Amniotic stem cell (primary cell): ENCODE measurements around the gene SLIT3.
A peak's percentile ranks its signal among the peaks of the same experiment; 100 is the strongest.

Experiments used
- DNase-seq: peaks from one replicate; lab custom pipeline; 2025; lab: John Stamatoyannopoulos, UW

The SLIT3 gene

DNA sequence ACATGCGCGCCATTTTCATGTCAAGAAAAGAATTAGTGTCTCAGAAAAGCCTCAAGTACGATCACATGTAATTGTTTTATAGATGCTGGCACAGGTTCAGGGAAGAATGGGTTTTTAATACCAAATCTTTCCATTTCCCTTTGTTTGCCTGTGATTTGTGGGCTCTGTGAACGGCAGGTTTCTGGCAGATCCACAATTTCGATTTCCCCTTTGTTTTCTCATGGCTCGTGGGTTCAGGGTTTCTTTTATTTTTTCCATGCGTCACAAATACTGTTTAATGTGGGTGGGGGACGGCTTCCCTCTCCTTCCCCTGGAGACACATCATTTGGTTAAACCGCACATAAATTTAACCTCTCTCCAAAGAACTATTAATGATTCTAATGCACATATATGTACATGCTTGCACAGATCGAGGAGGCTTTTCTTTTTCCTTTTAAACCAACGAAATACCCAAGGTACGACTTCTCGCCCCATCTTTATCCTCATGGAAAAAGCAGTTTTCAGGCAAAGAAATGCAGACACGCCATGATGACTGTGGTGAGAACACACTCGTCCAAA, 195.9 kb downstream of the SLIT3 start:
- no peak for DNase-seq

DNA sequence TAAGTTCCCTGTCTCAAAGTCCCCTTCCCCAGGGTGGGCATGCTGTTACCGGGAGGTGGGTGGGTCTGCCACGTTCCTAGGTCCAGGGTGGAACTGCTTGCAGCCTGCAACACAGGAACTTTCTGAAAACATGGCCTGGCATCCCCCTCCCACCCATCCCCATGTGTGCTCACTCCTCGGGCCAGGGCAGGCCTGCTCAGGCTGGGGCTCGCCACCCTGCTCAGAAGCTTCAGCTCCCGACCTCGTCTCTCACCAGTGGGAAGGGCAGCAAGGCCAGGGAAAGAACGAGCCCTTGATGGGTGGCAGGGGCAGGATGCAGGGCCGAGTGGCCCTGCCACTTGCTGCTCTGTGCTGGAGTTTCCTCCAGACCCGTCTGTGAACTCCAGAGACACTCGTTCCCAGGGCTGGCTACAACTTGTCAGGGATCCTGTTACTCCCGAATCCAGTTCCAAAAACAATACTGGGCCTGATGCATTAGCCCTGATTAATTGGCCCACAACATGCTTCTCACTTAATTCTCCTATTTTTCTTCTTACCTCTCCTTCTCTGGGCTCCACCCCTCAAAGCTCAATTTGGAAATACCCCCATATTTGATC, 197.3 kb downstream of the SLIT3 start:
- no peak for DNase-seq

DNA sequence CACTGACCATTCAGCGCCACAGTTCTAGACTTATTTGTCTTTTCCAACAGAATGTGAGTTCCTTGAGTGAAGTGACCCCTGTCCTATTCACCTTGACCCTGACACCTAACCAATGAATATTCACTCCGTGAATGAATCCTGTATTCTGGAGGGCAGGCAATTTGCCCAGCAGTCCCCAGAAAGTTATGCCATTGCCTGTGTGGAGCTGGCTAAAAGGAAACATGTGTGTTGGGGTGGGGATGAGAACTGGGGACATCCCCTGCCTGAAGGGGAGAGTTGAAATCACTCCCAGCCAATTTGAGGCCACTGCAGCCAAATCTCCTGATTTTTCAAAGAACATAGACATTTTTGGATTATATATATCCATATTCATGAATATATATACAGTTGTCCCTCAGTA, 199.0 kb downstream of the SLIT3 start:
- no peak for DNase-seq

DNA sequence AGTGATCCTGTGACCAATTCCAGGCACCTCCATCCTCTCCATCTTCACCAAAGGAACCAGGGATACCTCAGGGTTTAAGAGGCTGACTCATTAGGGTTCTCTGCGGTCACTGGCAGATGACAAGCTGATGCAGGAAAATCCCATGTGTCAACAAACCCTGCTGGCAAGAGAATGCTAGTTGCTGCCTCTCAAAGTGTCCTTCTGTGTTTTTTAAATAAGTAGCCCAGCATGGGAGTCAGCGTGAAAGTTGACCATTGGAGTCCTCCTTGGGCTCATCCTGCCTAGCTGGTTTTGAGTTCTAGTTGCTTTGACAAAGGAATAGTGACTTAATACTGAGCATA, 200.2 kb downstream of the SLIT3 start:
- no peak for DNase-seq

DNA sequence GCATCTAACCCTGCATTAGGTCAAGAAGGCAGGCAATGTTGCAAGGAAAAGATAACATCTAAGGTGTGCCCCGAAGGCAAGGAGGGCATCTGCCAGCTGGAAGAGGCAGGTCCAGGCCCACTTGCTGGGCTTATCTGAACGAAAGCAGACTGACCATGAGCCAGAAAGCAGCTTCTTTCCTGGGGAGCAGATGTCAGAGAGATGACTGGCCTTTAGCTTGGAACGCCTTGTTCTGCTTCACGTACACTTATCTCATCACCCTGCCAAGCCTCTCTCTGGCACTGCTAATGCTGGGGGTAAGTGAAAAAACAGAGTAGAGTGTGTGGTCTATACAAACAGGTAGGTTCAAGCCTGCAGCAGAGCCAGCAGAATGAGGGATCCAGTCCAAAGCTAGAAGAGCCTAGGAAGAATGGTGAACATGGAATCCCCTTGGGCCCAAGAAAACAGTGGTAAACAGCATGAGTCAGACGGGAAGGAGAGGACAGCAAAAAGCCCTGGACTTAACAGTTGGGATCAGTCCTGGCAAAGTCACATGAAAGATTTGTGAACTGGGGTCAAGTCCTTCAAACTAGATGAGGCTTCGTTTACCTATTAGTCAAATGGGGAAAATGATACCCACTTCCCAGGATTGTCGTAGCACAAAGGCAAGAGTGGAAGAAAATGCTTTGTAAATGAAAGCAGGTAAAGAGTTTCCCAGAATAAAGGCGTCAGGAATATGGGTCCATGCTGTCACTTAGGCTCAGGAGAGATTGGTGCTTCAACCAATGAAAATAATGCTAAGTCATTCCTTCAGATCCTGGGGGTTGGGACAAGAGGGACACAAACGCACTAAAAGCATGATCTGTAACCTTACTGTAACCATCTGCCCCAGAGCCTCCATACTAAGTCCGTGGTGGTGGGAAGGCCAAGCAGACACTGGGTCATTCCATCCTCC, 200.9 kb downstream of the SLIT3 start:
- no peak for DNase-seq

DNA sequence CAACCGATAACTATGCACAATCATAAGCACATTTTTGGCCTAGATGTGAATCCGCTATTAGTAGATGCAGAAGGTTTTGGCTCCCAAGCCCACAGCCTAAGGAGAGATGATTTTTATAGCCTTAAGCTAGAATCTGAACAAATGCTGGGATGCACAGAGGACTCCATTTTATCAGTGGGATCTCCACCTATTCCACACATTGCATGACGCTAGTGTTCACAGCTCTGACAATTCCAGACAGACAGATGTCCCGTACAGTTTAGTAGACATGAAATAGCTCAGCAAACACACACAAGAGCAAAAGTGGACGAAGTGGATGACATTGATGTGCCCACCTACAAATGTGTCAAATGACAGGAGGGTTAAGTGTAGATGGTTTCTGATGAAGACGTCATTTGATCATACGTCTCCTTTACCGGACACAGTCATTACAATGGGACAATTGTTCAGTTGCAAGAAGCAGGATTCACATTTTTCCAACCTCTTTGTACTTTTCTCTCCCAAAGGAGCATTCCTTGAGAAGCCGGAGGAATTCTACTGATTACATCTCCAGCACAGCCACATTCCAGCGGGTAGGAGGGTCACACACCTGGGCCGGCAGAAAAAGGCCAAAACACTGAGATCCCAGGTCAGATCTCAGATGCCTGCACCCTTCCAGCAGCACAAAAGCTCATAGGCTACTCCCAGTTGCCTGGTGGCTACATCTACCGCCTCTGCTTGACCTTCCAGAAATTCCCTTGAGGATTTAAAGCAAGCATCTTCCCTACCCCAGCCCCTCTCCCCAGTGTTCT, 202.4 kb downstream of the SLIT3 start:
- no peak for DNase-seq

DNA sequence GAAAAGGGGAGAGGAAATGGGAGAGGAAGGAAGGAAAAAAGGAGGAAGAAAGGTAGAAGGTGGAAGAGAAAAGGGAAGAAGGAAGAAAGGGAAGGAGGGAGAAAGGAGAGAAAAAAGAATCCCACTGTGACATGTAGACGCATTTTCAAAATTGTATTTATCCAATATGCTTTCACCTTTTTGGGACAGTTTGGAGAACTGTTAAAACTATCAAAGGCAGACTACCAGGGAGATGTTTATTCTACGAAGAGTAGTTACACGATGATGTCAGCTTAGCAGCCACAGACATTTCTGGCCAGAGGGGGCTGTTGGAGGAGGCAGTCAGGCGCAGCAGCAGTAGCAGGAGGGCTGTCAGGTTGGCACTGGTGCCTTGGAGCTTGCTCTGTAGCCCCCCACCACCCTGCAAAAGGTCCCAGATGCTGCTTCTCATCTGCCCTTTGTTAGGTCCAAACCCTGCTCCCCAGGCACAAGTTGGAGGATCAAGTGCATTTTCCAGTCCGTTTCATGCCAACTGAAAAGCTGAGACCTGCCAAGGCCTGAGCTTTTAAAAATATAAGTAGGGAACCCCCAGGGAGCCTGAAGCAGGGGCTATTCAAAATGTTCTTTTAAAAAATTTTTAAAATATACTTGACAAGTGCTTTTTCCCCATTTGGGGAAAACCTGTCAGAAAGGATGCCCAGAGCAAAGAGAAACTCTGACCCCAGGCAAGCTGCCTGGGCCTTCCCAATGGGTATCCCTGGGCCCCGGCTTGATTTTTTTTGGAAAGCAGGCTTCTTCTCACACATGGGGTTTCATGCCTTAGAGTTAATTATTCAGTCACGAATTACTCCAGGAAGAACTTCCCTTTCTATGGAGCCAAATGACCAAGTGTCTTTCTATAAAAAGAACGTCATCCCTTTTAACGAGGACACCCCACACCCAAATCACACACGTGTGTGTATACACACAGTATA, 203.3 kb downstream of the SLIT3 start:
- DNase-seq = no peak

DNA sequence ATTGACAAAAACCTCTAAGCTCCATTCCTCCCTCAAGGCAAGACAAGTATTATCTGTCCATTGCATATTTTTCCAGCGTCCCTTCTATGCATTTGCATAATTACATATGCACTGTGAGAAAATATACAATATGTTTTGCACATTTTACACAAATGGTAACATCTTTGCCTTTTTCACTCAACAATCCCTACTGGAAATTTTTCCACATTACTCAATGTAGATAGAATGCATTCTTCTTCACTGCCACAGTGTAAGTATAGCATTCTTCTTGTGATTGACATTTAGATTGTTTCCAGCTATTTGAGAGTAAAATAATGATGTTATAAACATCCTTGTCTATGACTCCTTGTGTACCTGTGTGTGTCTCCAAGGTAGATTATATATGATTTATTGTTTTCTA, 205.0 kb downstream of the SLIT3 start:
- peak; percentile 13 for DNase-seq

DNA sequence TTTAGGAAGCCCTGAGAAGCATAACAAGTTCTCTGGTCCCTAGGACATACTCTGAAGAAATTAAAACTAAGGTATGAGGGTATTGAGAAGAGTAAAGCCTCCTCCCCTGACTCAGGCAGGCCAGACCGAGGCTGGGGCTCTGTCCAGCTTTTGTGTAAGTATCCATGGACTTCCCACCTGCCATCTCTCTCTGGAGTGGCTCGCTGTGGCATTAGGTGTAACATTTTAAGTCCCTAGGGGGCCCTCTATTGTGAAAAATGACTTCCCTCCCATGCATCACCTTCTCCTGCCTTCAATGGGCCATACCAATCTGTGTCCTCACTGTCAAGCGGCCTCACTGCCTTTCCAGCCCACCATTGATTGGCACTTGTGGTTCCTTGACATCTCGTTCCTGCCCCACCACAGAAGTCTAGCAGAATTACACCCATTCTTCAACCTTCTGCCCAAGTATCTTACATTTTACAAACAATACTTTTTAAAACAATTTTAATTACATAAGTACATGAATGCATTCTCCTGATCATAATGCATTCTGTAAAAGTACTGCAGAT, 205.5 kb downstream of the SLIT3 start:
- no peak for DNase-seq

DNA sequence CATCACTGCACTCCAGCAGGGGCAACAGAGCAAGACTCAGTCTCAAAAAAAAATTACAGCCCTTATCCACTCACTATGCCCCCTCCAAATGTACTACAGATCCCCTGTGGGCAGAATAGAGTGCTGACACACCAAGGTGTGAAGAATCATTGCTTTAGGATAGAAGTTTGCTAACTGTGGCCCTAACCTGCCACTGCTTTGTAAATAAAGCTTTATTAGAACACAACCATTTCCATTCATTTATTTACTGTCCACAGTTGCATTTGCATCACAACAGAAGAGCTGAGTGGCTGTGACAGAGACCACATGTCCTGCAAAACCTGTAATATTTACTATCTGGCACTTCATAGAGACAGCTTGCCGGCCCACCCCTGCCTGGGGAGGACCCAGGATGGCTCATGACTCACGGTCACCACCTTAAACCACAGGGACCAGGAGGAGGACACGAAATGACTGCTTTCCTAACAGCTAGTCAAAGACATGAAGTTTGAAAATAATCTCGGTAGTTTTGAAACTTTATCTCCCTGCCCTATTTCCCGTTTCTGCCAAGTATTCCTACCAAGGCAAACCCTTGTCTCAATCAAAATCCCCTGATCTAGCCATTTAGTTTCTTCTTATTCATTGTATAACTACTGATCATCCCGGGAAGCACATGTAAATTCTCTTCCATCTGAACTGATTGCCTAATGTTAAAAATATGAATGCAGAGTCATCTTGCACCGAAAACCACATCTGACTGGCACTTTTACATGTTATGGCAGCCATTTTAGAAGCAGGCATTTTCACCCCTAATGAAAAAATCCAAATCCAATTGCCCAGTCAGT, 206.1 kb downstream of the SLIT3 start:
- DNase-seq = no peak

DNA sequence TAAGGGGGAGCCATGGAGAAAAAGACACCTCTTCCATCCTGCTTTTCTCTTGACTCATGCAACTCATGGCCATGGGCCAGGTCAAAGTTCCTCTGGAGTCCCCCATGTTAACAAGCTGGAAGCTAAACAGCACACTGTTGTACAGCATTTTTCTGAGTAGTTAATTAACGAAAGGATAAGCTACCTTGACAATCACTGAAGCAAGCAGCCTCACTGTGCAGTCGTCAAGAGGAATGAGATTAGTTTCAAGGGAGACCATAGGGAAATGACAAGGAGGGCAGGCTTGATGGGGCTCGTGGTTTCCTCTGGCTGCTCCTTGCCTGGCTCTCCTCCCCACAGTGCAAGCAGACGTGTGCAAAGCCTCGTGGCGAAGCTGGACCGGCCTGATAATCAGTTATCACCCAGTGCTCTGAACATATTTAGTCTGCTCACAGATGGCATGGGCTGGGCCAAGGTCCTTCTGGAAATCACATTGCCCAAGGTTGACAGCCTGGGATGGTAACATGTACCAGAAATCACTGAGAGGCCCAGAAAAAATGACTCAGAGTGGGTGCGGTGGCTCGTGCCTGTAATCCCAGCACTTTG, 209.5 kb downstream of the SLIT3 start:
- no peak for DNase-seq

DNA sequence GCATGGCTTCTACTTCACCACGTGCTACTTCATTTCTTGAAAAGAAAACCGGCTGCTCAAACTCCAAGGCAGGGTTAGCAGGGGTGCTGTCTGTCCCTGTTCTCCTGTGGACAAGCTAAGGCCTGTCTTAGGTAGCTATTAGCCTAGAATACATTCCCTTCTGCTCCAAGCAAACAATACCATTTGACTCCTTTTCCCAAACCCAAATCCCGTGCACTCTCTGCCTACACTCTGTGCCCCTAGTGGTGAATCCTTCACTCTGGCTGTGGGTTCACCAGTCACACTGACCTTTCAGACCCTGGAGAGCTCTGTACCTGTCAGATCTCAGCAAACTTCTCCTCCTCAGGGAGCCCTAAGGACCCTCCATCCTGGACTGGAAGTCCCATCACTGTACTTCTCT, 211.6 kb downstream of the SLIT3 start:
- DNase-seq = no peak

DNA sequence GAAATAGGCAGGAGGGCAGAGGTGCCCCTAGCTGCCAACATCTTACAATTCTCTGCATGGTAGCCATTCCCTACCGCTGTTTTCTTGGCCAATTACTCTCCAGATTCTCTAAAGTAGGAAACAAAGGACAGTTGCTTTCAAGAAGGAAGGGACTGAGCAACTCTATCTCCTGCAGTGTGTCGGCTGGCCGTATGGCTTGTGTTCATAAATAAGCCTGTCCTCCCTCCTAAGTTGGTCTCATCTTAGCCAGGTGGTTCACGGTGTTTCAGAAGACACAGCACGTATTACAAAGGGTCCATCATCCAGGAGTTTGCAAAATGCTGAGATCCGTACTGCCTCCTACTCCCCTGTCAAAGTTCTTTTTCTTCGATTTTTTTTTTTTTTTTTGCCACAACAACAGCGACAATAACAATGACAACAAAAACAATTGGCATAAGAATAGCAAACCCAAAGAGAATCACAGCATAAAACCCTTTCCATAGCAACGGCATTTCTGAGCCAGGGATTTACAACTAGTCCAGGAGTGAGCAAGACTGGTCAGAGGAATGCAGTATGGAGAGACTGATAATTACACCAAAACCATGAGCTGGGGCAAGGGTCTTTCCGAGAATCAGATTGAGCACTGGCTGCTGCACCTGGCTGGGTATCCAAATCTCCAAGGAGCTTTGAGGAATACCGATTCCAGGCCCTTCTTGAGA, 212.8 kb downstream of the SLIT3 start:
- DNase-seq = no peak

DNA sequence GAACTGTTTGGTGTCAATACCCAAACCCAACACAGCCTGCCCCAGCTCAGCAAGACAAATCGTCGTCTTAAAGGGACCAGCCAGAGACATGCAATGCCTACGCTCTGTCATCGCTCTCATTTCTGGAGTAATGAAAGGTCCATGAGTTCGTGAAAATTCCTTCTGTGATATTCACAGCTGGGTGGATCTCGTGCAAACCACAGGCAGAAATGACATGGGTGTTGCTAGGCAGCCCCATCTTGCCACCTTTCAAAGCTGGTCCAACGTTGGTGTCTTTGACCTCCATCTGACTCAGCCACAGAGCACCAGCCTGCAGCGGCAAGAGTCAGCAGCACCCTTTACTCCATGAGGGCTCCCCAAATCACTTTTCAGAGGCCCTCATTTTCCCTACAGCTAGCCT, 215.3 kb downstream of the SLIT3 start:
- DNase-seq = no peak

DNA sequence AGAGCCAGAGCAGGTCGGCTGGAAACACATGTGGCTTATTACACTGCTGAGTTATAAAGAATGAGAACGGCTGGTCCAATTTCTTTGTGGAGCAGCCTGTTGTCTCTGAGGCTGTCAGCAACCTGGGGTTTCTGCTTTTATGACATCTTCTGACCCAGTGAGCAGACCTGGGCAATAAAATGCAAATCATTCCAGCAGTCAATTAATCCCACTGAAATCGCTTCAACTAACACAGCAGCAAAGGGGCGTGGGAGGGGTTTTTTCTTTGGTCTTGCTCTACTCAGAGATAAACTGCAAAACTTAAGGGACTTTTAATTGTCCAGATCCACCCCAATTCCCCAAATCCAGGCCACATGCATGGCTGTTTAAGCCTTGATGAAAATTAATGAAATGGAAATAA, 215.7 kb downstream of the SLIT3 start:
- DNase-seq = no peak

DNA sequence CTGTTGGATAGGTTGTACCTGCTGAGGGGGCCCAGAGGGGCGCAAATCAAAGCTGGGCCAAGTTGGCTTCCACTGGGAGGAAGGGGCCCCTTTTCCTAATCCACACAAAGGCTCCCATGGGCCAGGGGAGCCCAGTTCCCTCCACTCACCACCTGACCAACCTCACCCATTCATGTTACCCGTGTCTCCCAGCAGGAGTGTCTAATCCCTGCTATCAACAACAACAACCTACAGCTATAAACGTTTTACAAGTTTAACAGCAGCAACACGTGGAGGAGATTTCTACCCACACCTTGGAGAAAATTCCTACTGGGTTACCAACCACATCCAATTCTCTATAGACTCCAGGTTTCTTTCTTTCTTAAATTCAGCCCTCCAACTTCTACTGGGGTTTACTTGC, 216.2 kb downstream of the SLIT3 start:
- DNase-seq = no peak

DNA sequence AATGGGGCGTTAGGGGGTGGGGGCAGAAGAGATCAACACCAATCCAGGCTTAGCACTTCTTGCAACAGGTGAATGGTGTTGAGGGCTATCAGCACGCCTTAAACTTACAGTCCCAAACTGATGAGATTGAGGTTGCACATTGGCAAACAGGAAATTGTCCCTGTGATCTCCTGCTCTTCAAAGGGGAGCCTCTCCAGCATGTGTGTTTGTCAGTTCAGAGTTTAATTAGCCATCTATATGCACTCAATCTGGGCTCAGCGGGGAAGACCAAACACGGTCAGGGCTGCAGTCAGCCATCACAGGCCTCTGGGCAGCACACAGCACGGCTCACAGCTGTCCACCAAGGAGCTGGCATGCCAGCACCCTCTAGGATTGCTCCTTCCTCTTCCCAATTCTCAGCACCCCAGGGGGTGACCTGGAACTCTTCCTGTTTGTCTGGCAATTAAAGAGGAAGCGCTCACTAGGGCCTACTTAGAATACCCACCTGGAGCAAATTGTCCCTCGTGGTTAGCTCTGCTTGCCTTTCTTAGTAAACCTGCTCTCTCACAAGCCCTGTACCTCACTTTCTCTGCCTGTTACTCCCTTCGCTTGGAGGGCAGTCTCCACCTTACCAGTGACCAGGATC, 217.4 kb downstream of the SLIT3 start:
- no peak for DNase-seq

DNA sequence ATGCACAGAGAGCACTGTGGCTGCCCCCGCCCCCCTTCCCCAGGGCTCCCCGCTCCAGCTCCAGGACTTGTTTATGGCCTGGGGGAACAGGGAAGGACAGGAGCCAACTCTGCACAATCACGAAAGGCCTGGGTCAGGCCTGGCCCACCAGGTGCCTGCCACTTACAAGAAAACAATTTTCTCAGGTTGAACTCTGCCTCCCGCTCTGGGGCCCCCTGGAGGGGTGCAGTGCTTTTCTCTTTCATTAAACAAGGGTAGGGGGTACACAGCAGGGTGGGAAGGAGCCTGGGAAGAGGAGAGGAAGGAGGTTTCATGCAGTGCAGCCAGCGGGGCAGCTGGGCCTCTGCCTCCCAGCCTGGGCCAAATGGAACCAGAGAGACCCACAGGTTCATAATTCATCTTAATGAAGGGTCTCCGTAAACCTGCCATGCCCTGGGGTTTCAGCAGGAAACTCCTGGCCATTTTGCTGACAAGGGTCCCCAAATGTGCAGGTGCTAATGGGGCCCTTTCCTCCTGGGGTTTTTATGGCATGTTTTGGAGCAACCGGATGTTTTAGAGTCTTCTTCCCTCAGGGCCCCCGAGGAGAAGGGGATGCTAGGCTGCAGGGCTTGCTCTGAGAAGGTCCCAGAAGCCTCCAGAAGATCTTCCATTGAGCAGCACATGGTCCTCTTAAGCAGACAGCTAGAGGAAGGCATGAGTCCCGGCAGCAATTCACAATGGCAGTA, 219.8 kb downstream of the SLIT3 start:
- DNase-seq = no peak
